Heart left ventricle (tissue), 13 donors: Measurements from ENCODE around the gene STARD6.

ENCODE experiments used
- CTCF ChIP-seq, 12 donors: fragments of 200-600 bp; sonication (generic) in 4 of 12; IDR thresholded peaks; one replicate each; pipeline versions ENCODE4 v1.5.0 to v1.8.0; 2018 to 2022; ENCODE audit warnings: antibody characterized with exemption in 12 of 12, mild to moderate bottlenecking in 5 of 12
- POLR2A ChIP-seq, 2 donors: fragments of 450-650 bp; IDR thresholded peaks; one replicate each; pipeline ENCODE4 v1.6.1; 2017; ENCODE audit warnings: antibody characterized with exemption in 2 of 2, mild to moderate bottlenecking in 2 of 2, moderate library complexity in 2 of 2
- donor health status: ischemic (EF 13 %, LVEDD 7.1; RV severe dilation, severe dysfunction).
- donor health status: DM: no; HTN: yes; CAD: no.
- donor health status: DM: no; HTN: no; CAD: no.
- donor health status: ischemic (EF 25% LVEDD 6.9; RV normal size, moderate dysfunction).
- donor health status: ischemic (EF 25% LVEDD 5.7; RV mildly dilated, moderate dysfunction).
- donor health status: ischemic (EF 35%, LVEDD 5.7; RV mildly dilated, moderate dysfunction).
- donor health status: nonischemic (EF 11% LVEDD 7.7; RV severe dilation, severe dysfunction).
- donor health status: DM: yes; HTN: yes; CAD: no.
- donor health status: PGD.
- donor health status: ischemic (EF 29% LVEDD 5.4; RV normal size, mild dysfunction).
- donor health status: nonischemic (EF 23%, LVEDD 6.1; RV moderate dilation, normal function).

- TF ChIP-seq CTCF (IDR thresholded peaks at IDR 0.05): no peak
- TF ChIP-seq POLR2A (IDR thresholded peaks at IDR 0.05): no peak
Observed at GRCh38 chr18:54280220-54280569, 77.5 kb downstream of the STARD6 start.
